ENCODE results near the gene TOM1.

The TOM1 gene

GRCh38 chr22:35258191-35258988 lies 41.3 kb upstream of the TOM1 start:
- TF ChIP-seq, protein P1, sequence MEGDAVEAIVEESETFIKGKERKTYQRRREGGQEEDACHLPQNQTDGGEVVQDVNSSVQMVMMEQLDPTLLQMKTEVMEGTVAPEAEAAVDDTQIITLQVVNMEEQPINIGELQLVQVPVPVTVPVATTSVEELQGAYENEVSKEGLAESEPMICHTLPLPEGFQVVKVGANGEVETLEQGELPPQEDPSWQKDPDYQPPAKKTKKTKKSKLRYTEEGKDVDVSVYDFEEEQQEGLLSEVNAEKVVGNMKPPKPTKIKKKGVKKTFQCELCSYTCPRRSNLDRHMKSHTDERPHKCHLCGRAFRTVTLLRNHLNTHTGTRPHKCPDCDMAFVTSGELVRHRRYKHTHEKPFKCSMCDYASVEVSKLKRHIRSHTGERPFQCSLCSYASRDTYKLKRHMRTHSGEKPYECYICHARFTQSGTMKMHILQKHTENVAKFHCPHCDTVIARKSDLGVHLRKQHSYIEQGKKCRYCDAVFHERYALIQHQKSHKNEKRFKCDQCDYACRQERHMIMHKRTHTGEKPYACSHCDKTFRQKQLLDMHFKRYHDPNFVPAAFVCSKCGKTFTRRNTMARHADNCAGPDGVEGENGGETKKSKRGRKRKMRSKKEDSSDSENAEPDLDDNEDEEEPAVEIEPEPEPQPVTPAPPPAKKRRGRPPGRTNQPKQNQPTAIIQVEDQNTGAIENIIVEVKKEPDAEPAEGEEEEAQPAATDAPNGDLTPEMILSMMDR (IDR thresholded peaks at IDR 0.05): no peak
- Mint-ChIP-seq H3K27me3 (ENCODE audit: low read depth, poor library complexity) (no peaks in the 10 kb centered on the region), H3K4me3 (peak overlapping the region; percentile 97), H3K27ac (peak overlapping the region; percentile 99), H3K36me3 (ENCODE audit: low read depth) (peaks cover 44% of the 10 kb centered on the region), H3K4me1 (peaks cover 46% of the 10 kb centered on the region), H3K9me3 (no peaks in the 10 kb centered on the region)
- peak; percentile 49 for DNase-seq

DNA sequence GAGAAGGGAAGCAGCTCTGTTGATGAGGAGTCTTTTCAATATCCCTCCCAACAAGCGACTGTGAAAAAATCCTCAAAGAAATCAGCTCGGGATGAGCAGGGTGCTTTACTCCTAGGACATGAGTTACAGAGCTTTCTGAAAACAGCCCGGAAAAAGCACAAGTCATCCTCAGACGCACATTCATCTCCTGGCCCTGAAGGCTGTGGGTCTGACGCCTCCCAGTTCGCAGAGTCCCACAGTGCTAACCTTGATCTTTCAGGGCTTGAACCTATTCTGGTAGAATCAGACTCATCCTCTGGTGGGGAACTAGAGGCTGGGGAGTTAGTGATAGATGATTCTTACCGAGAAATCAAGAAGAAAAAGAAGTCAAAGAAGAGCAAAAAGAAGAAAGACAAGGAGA lies 34.7 kb upstream of the TOM1 start:
- no peak overlapping the region for H3K4me3 Mint-ChIP-seq
- H3K27ac Mint-ChIP-seq: peak overlapping the region; percentile 94
- TF ChIP-seq, protein P1 (IDR thresholded peaks at IDR 0.05): no peak
- H3K4me1 Mint-ChIP-seq: peaks cover 13% of the 10 kb centered on the region
- H3K36me3 Mint-ChIP-seq (ENCODE audit: low read depth): peaks cover 86% of the 10 kb centered on the region
- no peak for DNase-seq
- H3K27me3 Mint-ChIP-seq (ENCODE audit: low read depth, poor library complexity): peaks cover 2% of the 10 kb centered on the region
- peaks cover 5% of the 10 kb centered on the region for H3K9me3 Mint-ChIP-seq

DNA sequence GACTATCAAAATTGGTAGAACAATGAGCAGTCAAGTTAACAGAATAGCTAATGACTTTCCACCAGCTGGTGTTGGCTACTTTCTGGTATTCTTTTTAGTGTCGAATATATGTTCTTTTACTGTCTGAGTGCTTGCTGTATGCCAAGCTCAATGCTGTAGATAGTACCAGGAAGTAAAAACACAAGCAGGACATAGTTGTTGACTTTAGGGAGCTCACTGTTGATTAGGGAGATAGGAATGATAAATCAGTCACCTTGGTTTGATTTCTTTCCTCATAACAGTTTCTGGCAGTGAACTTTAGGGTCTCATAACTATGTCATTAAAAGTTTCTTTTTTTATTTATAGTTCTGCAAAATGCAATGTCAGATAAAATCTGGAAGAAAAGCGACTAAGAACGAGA lies 33.4 kb upstream of the TOM1 start:
- Mint-ChIP-seq H3K36me3 (ENCODE audit: low read depth) (peaks cover 92% of the 10 kb centered on the region), H3K9me3 (peaks cover 5% of the 10 kb centered on the region), H3K27me3 (ENCODE audit: low read depth, poor library complexity) (peaks cover 2% of the 10 kb centered on the region), H3K27ac (no peak overlapping the region), H3K4me1 (peaks cover 6% of the 10 kb centered on the region), H3K4me3 (no peak overlapping the region)
- DNase-seq: no peak
- TF ChIP-seq, protein P1 (IDR thresholded peaks at IDR 0.05): no peak

DNA sequence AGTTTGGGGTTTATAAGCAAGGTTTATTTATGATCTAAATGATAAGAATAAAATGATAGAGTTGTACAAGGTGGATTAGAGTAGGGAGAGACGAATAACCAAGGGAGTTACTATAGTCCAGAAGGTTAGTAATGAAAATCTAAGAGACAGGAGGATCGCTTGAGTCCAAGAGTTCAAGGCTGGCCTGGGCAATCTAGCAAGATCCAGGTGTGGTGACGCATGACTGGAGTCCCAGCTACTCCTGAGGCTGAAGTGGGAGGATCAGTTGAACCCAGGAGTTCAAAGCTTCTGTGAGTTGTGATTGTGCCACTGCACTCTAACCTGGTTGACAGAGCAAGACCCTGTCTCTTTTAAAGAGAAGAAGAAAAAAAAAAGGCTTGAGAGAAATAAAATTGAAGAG lies 30.1 kb upstream of the TOM1 start:
- Mint-ChIP-seq H3K4me3 (no peak overlapping the region), H3K9me3 (peaks cover 5% of the 10 kb centered on the region), H3K36me3 (ENCODE audit: low read depth) (peaks cover 90% of the 10 kb centered on the region), H3K4me1 (peaks cover 6% of the 10 kb centered on the region), H3K27ac (peak overlapping the region; percentile 16), H3K27me3 (ENCODE audit: low read depth, poor library complexity) (peaks cover 2% of the 10 kb centered on the region)
- TF ChIP-seq, protein P1 (IDR thresholded peaks at IDR 0.05): no peak
- no peak for DNase-seq

- Mint-ChIP-seq H3K36me3 (ENCODE audit: low read depth) (peaks cover 75% of the 10 kb centered on the region), H3K4me3 (no peak overlapping the region), H3K4me1 (no peaks in the 10 kb centered on the region), H3K27me3 (ENCODE audit: low read depth, poor library complexity) (no peaks in the 10 kb centered on the region), H3K27ac (peak overlapping the region; percentile 58), H3K9me3 (peaks cover 5% of the 10 kb centered on the region)
- TF ChIP-seq, protein P1 (IDR thresholded peaks at IDR 0.05): no peak
- DNase-seq: no peak
Measured at GRCh38 chr22:35274154-35274871, 25.4 kb upstream of the TOM1 start.
